Caco-2 (cell line): ENCODE data around the gene BMAL1. TPM values are rescaled to one million over a fixed set of nuclear protein-coding genes. Genes with fewer than 3 reads are reported as not detected.

Experiments used
- BruUV-seq: library from RNA; stranded (reverse); fragments of 400-500 nt; replicated peaks from 2 replicates; lab custom pipeline; 2021; lab: Mats Ljungman, UMichigan
- CTCF ChIA-PET: fragments of 300-600 bp; sonication (Branson Sonifier 250); formaldehyde crosslinking; loops from one replicate; lab custom pipeline; 2022; ENCODE audit warnings: antibody characterized with exemption; lab: Charles Lee
- POLR2A ChIA-PET: fragments of 300-600 bp; sonication (Branson Sonifier 250); formaldehyde crosslinking; loops from one replicate; lab custom pipeline; 2022; ENCODE audit warnings: antibody characterized with exemption; lab: Charles Lee
- DNase-seq, 2 experiments: peaks; one replicate each; pipeline versions ENCODE4 v3.0.0 to v3.0.0-alpha.2; 2020 to 2022
- H3K27me3 ChIP-seq: replicated peaks from 2 replicates; pipeline ENCODE4 v1.6.0; 2011; ENCODE audit warnings: low read length; ENCODE audit not compliant: control insufficient read depth, insufficient read depth
- H3K36me3 ChIP-seq: 2 replicates; pipeline ENCODE4 v1.5.1; 2011; ENCODE audit warnings: low read length; ENCODE audit not compliant: control insufficient read depth, insufficient read depth
- H3K4me1 ChIP-seq: fragments of 250-450 bp; sonication (Bioruptor Pico); 2 replicates; pipeline ENCODE4 v1.5.1; 2020; ENCODE audit warnings: mild to moderate bottlenecking
- H3K4me3 ChIP-seq: 2 replicates; pipeline ENCODE4 v1.5.1; 2011; ENCODE audit warnings: low read depth, mild to moderate bottlenecking, control low read depth, low read length
- H3K9me3 ChIP-seq: fragments of 250-450 bp; sonication (Bioruptor Pico); 2 replicates; pipeline ENCODE4 v1.5.1; 2020; ENCODE audit warnings: mild to moderate bottlenecking, moderate library complexity
- H3K27ac Mint-ChIP-seq: one replicate; pipeline ENCODE4 v1.8.0; 2022; ENCODE audit warnings: mixed read lengths; ENCODE audit not compliant: unreplicated experiment
- H3K27me3 Mint-ChIP-seq: one replicate; pipeline ENCODE4 v1.8.0; 2022; ENCODE audit warnings: mixed read lengths; ENCODE audit not compliant: insufficient read depth, unreplicated experiment
- H3K36me3 Mint-ChIP-seq: one replicate; pipeline ENCODE4 v1.8.0; 2022; ENCODE audit warnings: mild to moderate bottlenecking, mixed read lengths; ENCODE audit not compliant: insufficient read depth, unreplicated experiment
- H3K4me1 Mint-ChIP-seq: one replicate; pipeline ENCODE4 v1.8.0; 2022; ENCODE audit warnings: low read depth, mixed read lengths; ENCODE audit not compliant: unreplicated experiment
- H3K4me3 Mint-ChIP-seq: one replicate; pipeline ENCODE4 v1.8.0; 2022; ENCODE audit warnings: mild to moderate bottlenecking, moderate library complexity, mixed read lengths; ENCODE audit not compliant: unreplicated experiment
- H3K9me3 Mint-ChIP-seq: one replicate; pipeline ENCODE4 v1.8.0; 2022; ENCODE audit warnings: mixed read lengths; ENCODE audit not compliant: unreplicated experiment
- CTCF ChIP-seq, 2 experiments: fragments of 200-600 bp in 1 of 2; IDR thresholded peaks; 1 replicate in 1 of 2; 2 replicates in 1 of 2; pipeline versions ENCODE4 v1.5.1 to v1.8.0; 2011 to 2022; ENCODE audit warnings: antibody characterized with exemption in 1 of 2, control low read depth in 1 of 2, inconsistent platforms in 1 of 2, low read depth in 1 of 2, low read length in 1 of 2, mild to moderate bottlenecking in 1 of 2, moderate library complexity in 1 of 2; ENCODE audit not compliant: insufficient read depth in 1 of 2, severe bottlenecking in 1 of 2, unreplicated experiment in 1 of 2
- intact Hi-C: fragments of 100-400 bp; cut with micrococcal nuclease; formaldehyde crosslinking; loops from one replicate; pipeline ENCODE4 v1.10.0; 2022; ENCODE audit not compliant: unreplicated experiment
- total RNA-seq: library from RNA; stranded (reverse); gene quantifications from 2 replicates; pipeline ENCODE4 v1.2.3, GENCODE V29; 2022

The BMAL1 gene
- total RNA-seq, 1 experiment from 2014 or later: 17.9 TPM

GRCh38 chr11:13328286-13328685 lies 50.7 kb downstream of the BMAL1 start:
- no peaks in the 10 kb centered on the region for H3K27me3 Mint-ChIP-seq
- Histone ChIP-seq H3K36me3 (no peaks in the 10 kb centered on the region), H3K4me3 (no peak overlapping the region), H3K27me3 (no peaks in the 10 kb centered on the region), H3K4me1 (peaks cover 11% of the 10 kb centered on the region), H3K9me3 (no peaks in the 10 kb centered on the region)
- DNase-seq: no peak
- ChIA-PET CTCF (no interaction called here), POLR2A (no interaction called here)
- H3K9me3 Mint-ChIP-seq: no peaks in the 10 kb centered on the region
- H3K27ac Mint-ChIP-seq: no peak overlapping the region
- BruUV-seq: no TSS peak
- H3K4me3 Mint-ChIP-seq: no peak overlapping the region
- H3K36me3 Mint-ChIP-seq: peaks cover 9% of the 10 kb centered on the region
- intact Hi-C loops: no loop called here
- no peak for TF ChIP-seq CTCF (IDR thresholded peaks at IDR 0.05; ENCODE audit: insufficient read depth in 1 of 2, low read depth in 1 of 2, low read length in 1 of 2, severe bottlenecking in 1 of 2, unreplicated experiment in 1 of 2)
- H3K4me1 Mint-ChIP-seq: peaks cover 11% of the 10 kb centered on the region

- Histone ChIP-seq H3K27me3 (no peaks in the 10 kb centered on the region), H3K9me3 (no peaks in the 10 kb centered on the region), H3K4me3 (no peak overlapping the region), H3K36me3 (no peaks in the 10 kb centered on the region), H3K4me1 (peaks cover 25% of the 10 kb centered on the region)
- Mint-ChIP-seq H3K27me3 (no peaks in the 10 kb centered on the region), H3K27ac (no peak overlapping the region), H3K9me3 (no peaks in the 10 kb centered on the region), H3K36me3 (peaks cover 9% of the 10 kb centered on the region), H3K4me3 (no peak overlapping the region), H3K4me1 (peaks cover 11% of the 10 kb centered on the region)
- CTCF ChIA-PET: no interaction called here
- no peak for TF ChIP-seq CTCF (IDR thresholded peaks at IDR 0.05; ENCODE audit: insufficient read depth in 1 of 2, low read depth in 1 of 2, low read length in 1 of 2, severe bottlenecking in 1 of 2, unreplicated experiment in 1 of 2)
- BruUV-seq: no TSS peak
- no peak for DNase-seq
- intact Hi-C loops: no loop called here
- POLR2A ChIA-PET: no interaction called here
Measured at GRCh38 chr11:13329670-13330356, 52.2 kb downstream of the BMAL1 start.

GRCh38 chr11:13332124-13332523 lies 54.5 kb downstream of the BMAL1 start:
- H3K27ac Mint-ChIP-seq: no peak overlapping the region
- intact Hi-C loops: no loop called here

More at GRCh38 chr11:13332124-13332523, 54.5 kb downstream of the BMAL1 start:
- H3K27me3 ChIP-seq: no peaks in the 10 kb centered on the region
- peaks cover 18% of the 10 kb centered on the region for H3K4me1 Mint-ChIP-seq
- peaks cover 25% of the 10 kb centered on the region for H3K4me1 ChIP-seq
- no peak overlapping the region for H3K4me3 Mint-ChIP-seq
- no peak for TF ChIP-seq CTCF (IDR thresholded peaks at IDR 0.05; ENCODE audit: insufficient read depth in 1 of 2, low read depth in 1 of 2, low read length in 1 of 2, severe bottlenecking in 1 of 2, unreplicated experiment in 1 of 2)
- BruUV-seq: no TSS peak
- H3K9me3 Mint-ChIP-seq: no peaks in the 10 kb centered on the region
- H3K36me3 Mint-ChIP-seq: peaks cover 9% of the 10 kb centered on the region
- ChIA-PET CTCF (interaction anchor here (2.2 kb wide), 1 partner anchor 122 kb away, joined by 11 read pairs; no protein-coding TSS in a partner anchor), POLR2A (no interaction called here)
- no peaks in the 10 kb centered on the region for H3K27me3 Mint-ChIP-seq
- no peak for DNase-seq
- H3K36me3 ChIP-seq: no peaks in the 10 kb centered on the region
- H3K4me3 ChIP-seq: no peak overlapping the region
- no peaks in the 10 kb centered on the region for H3K9me3 ChIP-seq
